HEK293 (cell line): ENCODE results near the gene GUSB.

ENCODE experiments used
- EGR2 ChIP-seq: fragments of 450-650 bp; formaldehyde crosslinking; IDR thresholded peaks from 2 replicates; pipeline ENCODE4 v1.5.1; 2016; ENCODE audit warnings: low read depth, missing biosample characterization, missing genetic modification characterization
- KLF9 ChIP-seq: fragments of 450-650 bp; formaldehyde crosslinking; IDR thresholded peaks from 2 replicates; pipeline ENCODE4 v1.5.1; 2016; ENCODE audit warnings: missing biosample characterization, missing genetic modification characterization, low read depth
- MYNN ChIP-seq: fragments of 450-650 bp; formaldehyde crosslinking; IDR thresholded peaks from 2 replicates; pipeline ENCODE4 v1.5.1; 2016; ENCODE audit warnings: missing biosample characterization, missing genetic modification characterization, borderline replicate concordance
- SCRT1 ChIP-seq: fragments of 450-650 bp; formaldehyde crosslinking; IDR thresholded peaks from 2 replicates; pipeline ENCODE4 v1.5.1; 2016; ENCODE audit warnings: missing biosample characterization, missing genetic modification characterization, borderline replicate concordance
- ZNF121 ChIP-seq: fragments of 450-650 bp; formaldehyde crosslinking; IDR thresholded peaks from 2 replicates; pipeline ENCODE4 v1.5.1; 2016; ENCODE audit warnings: missing biosample characterization, missing genetic modification characterization
- ZNF391 ChIP-seq: fragments of 450-650 bp; formaldehyde crosslinking; IDR thresholded peaks from 2 replicates; pipeline ENCODE4 v1.5.1; 2016; ENCODE audit warnings: low read depth, missing biosample characterization, missing genetic modification characterization, borderline replicate concordance
- ZNF530 ChIP-seq: fragments of 450-650 bp; formaldehyde crosslinking; IDR thresholded peaks from 2 replicates; pipeline ENCODE4 v1.5.1; 2016; ENCODE audit warnings: low read depth, missing biosample characterization, missing genetic modification characterization
- ZNF837 ChIP-seq: fragments of 450-650 bp; formaldehyde crosslinking; IDR thresholded peaks from 2 replicates; pipeline ENCODE4 v1.5.1; 2016; ENCODE audit warnings: missing biosample characterization, missing genetic modification characterization
- ZSCAN16 ChIP-seq: fragments of 450-650 bp; formaldehyde crosslinking; IDR thresholded peaks from 2 replicates; pipeline ENCODE4 v1.5.1; 2016; ENCODE audit warnings: missing biosample characterization, missing genetic modification characterization
- ZSCAN30 ChIP-seq: fragments of 450-650 bp; IDR thresholded peaks from 2 replicates; pipeline ENCODE4 v1.5.1; 2018; ENCODE audit warnings: missing biosample characterization, mild to moderate bottlenecking, missing genetic modification characterization, moderate library complexity
- TF ChIP-seq, protein P1 (sequence below): fragments of 450-650 bp; formaldehyde crosslinking; IDR thresholded peaks from 2 replicates; pipeline ENCODE4 v1.5.1; 2016; ENCODE audit warnings: missing biosample characterization, missing genetic modification characterization

DNA sequence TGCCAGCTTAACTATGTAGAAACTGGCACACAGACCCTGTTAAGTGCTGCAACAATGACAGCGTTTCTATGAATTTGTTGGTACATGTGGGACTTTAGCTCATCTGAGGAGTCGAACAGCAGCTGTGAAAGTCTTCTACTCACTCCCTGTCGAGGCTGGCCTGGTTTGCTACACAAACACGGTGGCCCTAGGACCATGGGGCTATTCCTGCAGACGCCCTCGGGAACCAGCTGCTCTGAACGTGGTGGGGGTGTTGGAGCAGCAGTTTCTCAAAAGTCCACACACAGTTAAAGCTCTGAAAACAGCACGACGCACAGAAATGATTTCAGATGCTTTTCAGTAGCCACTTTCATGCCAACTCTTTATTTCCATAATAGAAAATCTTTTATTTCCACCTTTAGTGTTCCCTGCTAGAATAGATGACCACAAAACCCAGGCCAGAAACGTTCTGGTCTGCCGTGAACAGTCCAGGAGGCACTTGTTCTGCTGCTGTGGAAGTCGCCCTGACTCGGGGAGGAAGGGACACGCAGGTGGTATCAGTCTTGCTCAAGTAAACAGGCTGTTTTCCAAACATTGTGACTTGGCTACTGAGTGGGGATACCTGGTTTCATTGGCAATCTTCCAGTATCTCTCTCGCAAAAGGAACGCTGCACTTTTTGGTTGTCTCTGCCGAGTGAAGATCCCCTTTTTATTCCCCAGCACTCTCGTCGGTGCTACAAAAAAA lies 21.5 kb downstream of the GUSB start:
- TF ChIP-seq, protein P1, sequence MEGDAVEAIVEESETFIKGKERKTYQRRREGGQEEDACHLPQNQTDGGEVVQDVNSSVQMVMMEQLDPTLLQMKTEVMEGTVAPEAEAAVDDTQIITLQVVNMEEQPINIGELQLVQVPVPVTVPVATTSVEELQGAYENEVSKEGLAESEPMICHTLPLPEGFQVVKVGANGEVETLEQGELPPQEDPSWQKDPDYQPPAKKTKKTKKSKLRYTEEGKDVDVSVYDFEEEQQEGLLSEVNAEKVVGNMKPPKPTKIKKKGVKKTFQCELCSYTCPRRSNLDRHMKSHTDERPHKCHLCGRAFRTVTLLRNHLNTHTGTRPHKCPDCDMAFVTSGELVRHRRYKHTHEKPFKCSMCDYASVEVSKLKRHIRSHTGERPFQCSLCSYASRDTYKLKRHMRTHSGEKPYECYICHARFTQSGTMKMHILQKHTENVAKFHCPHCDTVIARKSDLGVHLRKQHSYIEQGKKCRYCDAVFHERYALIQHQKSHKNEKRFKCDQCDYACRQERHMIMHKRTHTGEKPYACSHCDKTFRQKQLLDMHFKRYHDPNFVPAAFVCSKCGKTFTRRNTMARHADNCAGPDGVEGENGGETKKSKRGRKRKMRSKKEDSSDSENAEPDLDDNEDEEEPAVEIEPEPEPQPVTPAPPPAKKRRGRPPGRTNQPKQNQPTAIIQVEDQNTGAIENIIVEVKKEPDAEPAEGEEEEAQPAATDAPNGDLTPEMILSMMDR, result no peak
- no peak for TF ChIP-seq ZNF391
- TF ChIP-seq SCRT1 (tag by site-specific recombination), result no peak
- no peak for TF ChIP-seq KLF9 (tag by site-specific recombination)
- TF ChIP-seq ZNF837 (tag by site-specific recombination), result no peak
- no peak for TF ChIP-seq MYNN (tag by site-specific recombination)
- TF ChIP-seq ZSCAN16 (tag by site-specific recombination), result no peak
- no peak for TF ChIP-seq ZSCAN30 (tag by site-specific recombination)
- no peak for TF ChIP-seq EGR2 (tag by site-specific recombination)
- TF ChIP-seq ZNF530, result no peak
- no peak for TF ChIP-seq ZNF121 (tag by site-specific recombination)
